NCI-H748 treated with DMSO at 0.1 percent for 48 hours (cell line): ENCODE results near the gene C2orf92.
"Not testable (repeated sequence)": the region's sequence is repeated elsewhere in the genome, so short reads cannot be mapped to it uniquely, and the experiment has no call there.

Experiments
- DNase-seq: peaks from one replicate; lab custom pipeline; 2025; lab: John Stamatoyannopoulos, UW

The C2orf92 gene

DNA sequence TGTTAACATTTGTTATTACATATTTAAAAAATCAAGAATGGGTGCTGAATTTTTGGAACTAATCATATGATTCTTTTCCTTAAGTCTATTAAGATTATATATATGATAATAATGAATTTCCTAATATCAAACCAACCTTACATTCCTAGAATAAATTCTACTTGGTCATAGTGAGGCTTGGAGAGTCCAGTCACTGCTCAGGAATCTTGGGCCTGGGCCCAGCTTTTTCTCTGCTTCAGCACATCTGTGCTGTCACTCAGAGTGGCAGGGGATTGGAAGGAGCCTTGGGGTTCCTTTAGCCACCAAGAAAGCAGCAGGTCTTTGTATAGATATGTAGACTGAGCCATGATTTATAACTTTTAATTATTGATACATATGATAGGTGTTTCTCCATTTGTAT, 24.0 kb downstream of the C2orf92 start:
- no peak for DNase-seq

DNA sequence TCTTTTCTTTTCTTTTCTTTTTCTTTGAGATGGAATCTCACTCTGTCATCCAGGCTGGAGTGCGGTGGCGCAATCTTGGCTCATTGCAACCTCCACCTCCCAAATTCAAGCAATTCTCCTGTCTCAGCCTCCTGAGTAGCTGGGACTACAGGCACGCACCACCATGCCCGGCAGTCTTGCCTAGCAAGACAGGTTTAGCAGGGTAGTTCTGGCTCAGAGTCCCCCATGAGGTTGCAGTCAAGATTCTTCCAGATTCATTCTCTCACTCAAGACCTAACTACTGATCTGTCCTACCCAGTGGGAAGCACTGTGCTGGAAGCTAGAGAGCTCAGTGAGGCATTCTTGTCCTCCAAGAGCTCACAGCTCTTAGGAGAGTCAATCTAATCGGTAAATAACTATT, 26.2 kb downstream of the C2orf92 start:
- no peak for DNase-seq

DNA sequence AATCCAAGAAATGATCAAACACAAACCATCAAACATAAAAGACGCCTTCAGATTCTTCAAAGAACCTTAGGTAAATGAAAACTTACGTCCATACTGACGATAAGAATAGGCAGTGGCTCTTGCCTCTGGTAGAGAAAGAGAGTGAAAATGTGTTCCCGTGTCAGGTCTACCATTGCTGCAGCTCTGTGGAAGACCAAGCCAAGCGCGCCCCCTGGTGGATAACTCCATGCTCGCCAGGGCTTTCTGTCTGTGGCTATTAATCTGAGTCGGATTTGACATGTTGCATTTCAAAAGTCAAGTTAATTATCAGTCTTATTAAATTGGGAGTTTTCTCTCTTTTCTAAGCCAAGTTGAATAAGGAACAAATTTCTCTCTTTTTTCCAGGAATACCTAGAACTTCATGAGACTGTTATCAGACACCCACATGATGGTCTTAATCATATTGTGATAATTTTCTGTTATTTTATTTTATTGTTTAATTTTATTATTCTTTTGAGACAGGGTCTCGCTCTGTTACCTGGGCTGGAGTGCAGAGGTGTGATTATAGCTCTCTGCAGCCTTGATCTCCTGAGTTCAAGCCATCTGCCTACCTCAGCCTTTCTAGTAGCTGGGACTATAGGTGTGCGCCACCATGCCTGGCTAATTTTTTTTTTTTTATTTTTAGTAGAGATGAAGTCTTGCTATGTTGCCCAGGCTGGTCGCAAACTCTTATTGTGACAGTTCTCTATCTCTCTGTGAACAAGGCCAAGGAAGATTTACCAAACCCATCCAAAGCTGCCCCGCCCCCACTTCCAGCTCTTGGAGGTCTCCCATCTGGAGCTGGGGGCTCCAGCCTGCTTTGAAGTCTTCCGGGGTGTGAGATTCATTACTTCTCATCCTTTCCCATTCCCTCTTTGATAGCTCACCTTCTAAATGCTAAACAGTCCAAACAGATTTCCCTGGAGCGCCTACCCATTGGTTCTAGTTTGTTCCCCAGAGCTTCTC, 28.0 kb downstream of the C2orf92 start:
- peak; percentile 67 for DNase-seq

DNA sequence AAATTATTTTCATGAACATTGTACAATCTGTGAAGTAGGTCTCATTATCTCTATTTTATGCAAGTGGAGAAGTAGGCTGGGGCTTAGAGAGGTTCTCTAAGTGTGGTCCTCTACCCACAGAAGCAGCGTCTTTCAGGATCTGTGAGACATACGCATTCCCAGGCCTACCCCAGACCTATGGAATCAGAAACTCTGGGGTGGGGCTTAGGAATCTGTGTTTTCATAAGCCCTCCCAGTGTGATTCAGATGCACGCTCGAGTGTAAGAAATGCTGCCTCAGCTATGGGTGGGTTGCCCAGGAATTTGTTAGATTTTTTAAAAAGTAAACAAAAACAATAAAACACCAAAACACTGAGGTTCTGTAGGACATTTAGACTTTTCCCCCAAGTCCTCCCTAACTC, 29.0 kb downstream of the C2orf92 start:
- no peak for DNase-seq

DNA sequence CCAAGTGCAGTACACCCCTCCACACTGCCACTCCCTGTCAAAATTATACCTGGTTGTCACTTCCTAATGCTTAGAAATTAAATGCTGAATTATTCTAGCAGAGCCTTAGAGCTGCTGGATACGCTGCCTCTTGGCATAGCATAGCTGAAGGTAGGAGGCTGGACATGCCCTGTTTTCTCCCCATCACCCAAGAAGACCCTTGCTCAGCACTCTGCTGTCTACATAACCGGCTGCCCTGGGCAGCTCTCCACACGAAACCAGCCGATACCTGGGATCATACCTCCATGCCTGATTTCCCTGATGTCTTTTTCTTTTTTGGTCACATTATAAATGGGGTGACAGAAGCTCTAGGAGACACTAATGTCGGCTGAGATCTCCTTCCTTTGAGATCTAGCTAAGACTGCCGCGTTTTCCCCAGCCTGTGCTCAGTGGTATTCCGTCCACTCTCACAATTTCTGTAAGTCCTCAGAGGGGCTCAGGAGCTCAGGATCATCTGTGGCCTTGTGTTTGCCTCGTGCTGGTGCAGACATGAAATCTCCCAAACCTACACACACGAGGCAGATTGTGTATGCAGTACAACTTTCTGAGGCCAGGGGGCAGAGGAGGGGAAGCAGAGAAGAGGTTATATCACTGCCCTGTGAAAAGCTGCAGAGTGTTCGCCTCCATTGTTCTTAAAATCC, 30.4 kb downstream of the C2orf92 start:
- DNase-seq, result peak; percentile 7

DNA sequence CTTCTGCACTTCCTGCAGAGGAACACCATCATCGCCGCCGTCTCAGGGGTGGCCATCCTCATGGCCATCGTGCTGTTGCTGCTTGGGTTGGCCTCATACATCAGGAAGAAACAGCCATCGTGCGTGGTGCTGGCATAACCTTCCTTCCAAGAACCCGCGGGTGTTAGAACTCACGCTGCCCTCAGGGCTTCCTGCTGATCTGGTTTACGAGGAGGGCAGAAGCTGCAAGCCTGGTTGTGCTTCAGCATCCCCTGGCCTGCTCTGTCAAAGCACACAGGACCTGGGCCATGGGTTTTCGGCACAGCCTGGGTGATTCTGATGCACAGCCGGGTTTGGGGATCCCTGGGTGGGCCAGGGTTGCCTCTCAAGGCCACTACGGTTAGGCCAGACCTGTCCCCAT, 31.7 kb downstream of the C2orf92 start:
- no peak for DNase-seq

DNA sequence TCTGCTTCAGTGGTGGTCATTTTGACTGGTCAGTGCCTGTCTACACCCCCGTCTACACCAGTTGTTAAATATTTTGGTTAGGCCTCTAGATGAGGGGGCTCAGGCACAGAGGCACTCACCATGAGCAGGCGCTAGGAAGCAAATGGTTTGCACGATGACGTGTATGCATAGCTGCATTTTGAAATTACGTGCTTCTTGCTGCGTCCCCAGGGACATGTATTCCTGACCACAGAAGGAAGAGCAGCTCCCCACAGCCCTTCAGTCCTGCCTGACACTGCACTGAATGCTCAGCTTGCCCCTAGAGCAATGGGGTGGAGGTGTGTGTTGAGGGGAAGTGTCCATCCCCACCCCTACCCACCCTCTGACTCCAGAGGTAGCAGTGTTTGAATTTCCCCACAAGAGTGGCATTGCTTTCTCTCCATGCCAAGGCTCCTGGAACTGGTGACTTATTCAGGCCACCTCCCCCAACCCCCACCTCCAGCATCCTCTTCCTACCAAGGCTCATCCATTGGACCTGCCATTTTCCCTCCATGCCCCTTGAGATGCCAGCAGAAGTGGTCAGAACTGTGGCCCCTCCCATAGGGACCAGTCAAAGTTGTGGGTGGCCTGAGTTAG, 32.4 kb downstream of the C2orf92 start:
- no peak for DNase-seq

DNA sequence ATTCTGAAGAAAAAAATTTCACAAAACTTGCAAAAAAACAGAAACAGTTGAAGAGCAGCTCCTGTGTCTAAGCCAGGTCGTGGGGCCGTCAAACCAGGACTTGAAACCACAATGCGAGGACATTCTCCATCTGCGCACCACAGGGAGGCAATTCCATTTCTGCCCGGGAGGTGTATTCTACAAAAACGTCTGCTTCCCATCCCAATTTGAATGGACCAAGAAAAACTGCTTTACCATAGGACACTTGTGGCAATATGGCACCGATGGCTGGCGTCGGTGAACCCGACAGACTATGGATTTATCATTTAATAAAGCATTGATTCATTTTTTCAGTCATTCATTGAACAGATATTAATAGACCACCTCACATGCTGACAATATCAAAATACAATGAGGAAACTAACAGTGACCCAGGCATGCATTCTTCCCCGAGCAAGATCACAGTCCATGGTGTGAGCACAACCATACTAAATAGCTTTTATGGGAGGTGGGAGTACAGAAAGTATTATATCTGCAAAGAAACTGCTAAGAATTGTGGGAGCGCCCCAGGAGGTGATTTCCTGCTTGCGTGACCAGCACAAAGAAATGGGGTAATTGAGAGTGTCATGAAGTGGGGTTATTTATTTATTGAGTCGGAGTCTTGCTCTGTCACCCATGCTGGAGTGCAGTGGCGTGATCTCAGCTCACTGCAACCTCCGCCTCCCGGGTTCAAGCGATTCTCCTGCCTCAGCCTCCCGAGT, 33.4 kb downstream of the C2orf92 start:
- no peak for DNase-seq

DNA sequence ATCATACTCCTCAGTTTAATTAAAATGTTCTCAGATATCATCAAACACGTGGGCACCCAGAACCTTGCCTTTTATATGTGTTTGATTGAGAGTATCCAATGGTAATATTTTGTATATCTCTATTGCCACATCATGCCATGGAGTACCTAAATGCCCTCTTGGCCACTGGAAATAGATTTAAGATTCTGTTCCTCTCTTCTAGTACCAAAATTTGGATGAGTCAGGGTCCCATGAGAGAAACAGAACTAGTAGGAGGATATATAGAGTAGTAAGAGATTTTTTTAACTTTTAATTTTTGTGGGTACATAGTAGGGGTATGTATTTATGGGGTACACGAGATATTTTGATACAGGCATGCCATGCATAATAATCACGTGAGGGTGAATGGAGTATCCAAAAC, 34.2 kb downstream of the C2orf92 start:
- DNase-seq, result no peak

DNA sequence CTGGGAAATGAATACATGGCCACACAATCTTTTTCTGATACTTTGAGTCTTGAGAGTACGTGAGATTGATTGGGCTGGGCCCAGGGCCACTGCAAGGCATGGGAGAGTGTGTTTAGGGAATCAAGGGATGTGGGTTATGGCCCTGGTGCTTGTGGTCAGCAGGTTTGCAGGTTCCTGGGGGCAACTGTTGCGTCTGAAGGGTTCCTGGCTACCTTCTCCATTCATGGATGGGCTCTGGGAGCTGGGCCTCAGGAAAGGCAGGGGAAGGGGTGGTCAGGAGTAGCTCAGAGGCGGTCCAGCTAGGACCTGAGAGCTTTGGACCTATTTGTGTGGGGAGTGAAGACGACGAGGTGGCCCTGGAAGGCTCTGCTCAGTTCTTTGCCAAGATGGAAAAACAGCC, 35.5 kb downstream of the C2orf92 start:
- DNase-seq, result no peak

DNA sequence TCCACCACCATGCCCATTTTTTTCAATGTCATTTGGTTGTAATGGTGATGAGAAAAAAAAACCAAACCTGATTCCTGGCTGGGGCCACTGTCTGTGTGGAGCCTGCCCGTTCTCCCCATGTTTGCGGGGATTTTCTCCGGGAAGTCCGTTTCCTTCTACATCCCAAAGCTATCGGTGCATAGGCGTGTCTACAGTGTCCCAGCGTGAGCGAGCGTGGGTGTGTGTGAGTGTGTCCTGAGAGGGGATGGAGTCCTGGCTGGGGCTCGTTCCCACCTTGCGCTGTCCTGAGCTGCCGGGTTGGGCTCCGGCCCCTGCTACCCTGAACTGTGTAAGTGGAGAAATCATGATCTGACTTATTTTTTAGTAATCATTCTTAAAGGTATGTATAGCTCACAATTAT, 36.6 kb downstream of the C2orf92 start:
- DNase-seq, result no peak

DNA sequence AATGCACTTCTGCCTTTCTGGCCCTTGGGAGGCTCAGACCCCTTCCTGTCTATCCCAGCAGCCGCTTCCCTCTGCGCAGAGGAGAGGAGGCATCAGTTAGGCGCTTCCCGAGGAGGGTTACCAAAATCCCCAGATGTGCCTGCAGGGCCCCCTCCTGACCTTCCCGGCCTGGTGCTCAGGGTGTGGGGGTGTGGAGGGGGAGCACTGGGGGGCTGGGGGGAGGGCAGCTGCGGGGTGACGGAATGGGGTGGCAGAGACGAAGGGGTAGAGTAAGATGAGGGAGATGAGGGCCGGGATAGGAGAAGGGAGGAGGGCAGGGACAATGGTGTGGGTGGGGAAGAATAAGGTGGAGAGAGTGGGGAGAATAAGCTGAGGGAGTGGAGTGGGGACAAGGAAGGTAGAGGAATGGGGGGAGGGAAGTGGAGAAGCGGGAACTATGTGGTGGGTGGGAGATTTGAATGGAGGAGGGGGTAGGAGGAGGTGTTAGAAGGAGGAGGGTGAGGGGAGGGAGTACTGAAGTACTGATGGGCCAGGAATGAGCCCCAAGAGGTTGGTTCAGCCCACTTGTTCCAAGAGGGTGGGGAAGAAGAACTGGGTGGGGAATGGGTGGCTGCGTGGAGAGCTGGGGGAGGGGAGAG, 37.3 kb downstream of the C2orf92 start:
- DNase-seq, result no peak

DNA sequence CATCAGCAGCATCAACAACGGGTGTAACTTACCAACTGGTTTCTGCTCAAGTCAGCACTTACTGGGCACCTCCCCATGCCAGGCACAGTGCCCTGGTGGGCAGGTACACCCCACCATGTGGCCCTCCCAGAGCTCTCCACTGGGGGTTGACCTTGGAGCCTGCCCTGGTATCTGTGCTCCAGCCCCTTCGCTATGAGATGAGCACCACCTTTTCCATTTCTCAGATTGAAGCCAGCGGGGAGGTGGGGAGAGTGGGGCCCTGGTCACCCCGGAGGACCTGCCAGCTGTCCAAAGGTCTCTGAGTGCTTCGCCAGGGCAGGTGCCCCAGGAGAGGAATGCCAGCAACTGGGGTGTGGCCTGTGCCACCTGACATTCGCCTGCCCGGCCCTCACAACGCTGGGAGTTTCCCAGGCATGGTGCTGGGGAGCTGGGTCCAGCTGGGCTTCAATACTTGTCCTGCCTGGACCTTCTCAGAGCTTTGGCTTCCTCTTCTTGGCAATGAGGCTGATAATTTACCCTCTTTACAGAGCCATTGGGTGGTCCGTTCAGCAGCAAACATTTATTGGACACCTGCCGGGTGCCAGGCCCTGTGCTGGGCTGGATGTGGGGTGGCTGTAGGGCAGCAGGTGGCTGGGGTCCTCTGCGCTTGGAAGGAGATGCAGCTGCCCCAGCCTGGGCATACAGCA, 38.0 kb downstream of the C2orf92 start:
- DNase-seq, result no peak

DNA sequence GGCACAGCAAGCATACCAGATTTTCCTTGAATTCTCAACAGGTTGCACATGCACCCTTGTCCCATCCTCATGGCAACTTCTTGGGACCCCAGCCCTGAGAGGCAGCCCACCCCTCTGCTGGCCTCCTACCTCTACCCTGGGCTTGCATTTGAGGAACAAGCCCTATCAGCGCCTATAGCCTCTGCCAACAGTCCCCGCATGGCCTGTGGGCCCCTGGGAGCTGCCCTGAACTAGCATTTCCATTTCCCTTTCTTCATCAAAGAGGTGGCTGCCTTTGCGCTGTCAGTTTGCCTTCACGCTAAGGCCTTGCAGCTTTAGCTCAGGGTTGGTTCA, 38.5 kb downstream of the C2orf92 start:
- DNase-seq, result no peak

DNA sequence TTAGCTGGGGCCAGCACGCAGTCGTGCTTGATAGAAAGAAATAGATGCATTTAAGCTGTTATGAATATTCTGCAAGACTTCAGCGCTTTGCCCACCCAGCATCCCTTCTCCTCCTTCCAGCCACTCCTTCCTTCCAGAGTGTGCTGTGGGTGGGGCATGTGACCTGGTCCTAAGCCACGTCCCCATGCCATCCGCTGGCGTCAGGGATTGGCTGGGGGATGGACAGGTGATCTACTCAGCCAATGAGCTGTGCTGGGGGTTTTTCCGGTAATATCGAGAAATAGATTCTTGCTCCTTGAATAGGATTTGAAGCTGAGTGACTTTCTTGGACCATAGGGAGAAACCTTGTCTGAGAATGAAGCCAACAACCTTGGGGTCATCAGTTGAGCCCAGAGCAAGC, 39.1 kb downstream of the C2orf92 start:
- no peak for DNase-seq

DNA sequence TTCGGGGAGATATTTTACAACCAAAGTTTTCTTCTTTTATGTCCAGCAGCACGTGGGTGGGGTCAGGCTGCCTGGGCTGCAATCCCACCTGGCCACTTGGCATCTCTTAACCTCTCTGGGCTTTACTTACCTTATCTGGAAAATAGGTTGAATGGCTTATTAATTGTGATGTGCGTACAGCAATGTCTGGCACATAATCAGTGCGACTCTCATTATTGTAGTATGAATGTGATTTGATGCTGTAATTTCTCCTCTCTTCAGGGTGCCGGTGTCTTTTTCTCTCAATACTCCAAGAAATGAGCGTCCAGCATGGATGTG, 41.8 kb downstream of the C2orf92 start:
- DNase-seq, result no peak

DNA sequence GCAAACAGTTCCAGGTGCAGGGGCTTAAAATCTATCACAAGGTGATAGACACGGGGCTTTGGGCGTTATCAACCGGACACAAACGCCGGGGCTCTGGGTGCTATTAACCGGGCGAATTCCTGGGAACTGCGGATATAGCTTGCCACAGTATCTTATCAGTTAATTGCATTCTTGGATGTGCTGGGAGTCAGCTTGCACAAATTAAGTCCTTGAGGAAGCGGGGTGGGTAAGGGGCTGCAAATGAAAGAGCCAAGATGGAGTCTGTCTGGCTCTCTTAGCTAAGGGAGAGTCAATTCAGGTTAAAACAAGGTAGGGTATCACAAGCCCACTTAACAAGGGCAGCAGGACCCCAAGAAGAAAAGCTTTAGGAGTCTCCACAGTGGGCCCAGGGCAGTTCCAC, 42.7 kb downstream of the C2orf92 start:
- DNase-seq, result not testable (repeated sequence)

DNA sequence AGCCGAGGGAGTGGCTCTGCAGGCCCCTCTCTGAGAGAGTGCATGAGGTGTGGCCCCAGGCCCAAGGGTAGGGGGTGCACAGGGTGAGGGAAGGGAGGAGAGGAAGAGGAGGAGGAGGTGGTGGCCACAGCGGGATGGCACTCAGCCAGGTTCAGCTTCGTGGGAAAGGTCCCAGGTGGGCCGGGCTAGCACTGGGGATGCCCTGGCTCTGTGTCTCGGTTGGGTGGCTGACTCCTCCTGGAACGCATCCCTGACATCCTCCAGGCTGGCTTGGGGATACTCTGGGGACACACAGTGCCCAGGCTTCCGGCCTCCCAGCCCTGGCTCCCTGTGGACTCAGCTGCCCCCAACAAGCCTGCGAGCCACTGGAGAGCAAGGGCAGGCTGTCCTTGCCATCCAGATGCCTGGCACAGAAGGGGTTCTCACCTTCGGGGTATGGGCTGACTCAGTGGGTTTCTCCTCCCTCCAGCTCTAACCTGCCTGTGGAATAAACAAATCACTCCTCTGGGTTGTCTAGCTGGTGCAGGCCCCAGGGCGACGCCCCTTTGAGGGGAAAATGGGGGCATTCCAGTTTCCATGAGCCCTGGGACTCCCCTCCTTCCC, 43.3 kb downstream of the C2orf92 start:
- DNase-seq, result no peak

DNA sequence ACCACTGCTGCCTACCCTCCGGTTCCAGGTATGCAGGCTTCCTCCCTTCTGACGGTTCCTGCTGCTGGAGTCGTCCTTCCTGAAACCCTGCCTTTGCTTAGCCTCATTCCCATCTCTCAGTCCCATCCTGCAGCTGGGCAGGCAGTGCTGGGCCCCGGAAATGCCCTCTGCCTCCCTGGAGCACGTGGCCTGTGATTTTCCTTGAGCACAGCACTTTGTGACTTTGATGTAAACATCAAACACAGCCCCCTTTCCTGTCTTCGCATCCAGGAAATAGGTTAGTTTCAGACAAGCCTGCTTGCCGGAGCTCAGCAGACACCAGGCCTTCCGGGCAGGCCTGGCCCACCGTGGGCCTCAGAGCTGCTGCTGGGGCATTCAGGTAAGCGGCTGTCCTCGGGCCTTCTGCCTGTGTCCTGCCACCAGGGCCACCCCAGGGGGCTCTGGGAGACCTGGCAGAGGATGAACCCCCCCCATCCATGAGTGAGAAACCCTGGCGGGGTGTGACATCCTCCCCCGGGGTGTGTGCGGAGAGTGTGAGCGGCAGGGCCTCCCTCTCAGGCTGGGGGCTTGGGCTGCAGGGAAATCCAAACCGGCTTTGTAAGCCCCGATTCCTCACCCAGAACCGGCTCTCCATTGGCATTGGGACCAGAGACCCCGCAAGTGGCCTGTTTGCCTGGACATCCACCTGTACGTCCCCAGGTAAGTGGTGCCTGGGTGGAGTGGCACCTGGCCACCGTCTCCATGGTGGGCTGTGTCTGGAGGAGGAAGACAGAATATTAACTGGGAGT, 44.0 kb downstream of the C2orf92 start, which contains the start of gene ZAP70:
Gene ZAP70 (plus strand): TSS at position 281 of the 788 bp plus-strand sequence. CDS start 10,461 bp downstream, outside the sequence.
- DNase-seq, result no peak
